ENCODE data around the gene EFHD2. TPM values are rescaled to one million over a fixed set of nuclear protein-coding genes. Genes with fewer than 3 reads are reported as not detected.

The EFHD2 gene
- total and polyA plus RNA-seq, 12 donors: 47.4 to 119 (median 87.9) TPM

GRCh38 chr1:15418806-15419515, 9.3 kb downstream of the EFHD2 start:
- WGBS, 4 donors: 55 to 72% (median 68%) methylated on average over 12 to 18 of the region's 18 CpGs
- peaks cover 0 to 5% of the 10 kb centered on the region in 2 donors for H3K36me3 ChIP-seq (replicated peaks in 1 of 2)
- H3K27ac ChIP-seq: no peak overlapping the region
- DNase-seq: peak in 5 of 7 donors; percentile 22 to 55 (median 41)
- peaks cover 18 to 59% of the 10 kb centered on the region in 2 donors for H3K4me1 ChIP-seq (replicated peaks in 1 of 2)
- TF ChIP-seq, protein P1, sequence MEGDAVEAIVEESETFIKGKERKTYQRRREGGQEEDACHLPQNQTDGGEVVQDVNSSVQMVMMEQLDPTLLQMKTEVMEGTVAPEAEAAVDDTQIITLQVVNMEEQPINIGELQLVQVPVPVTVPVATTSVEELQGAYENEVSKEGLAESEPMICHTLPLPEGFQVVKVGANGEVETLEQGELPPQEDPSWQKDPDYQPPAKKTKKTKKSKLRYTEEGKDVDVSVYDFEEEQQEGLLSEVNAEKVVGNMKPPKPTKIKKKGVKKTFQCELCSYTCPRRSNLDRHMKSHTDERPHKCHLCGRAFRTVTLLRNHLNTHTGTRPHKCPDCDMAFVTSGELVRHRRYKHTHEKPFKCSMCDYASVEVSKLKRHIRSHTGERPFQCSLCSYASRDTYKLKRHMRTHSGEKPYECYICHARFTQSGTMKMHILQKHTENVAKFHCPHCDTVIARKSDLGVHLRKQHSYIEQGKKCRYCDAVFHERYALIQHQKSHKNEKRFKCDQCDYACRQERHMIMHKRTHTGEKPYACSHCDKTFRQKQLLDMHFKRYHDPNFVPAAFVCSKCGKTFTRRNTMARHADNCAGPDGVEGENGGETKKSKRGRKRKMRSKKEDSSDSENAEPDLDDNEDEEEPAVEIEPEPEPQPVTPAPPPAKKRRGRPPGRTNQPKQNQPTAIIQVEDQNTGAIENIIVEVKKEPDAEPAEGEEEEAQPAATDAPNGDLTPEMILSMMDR (IDR thresholded peaks at IDR 0.05): no peak
- TF ChIP-seq POLR2A (IDR thresholded peaks at IDR 0.05): no peak
- intact Hi-C loops (cut with DNase I): no loop called here
- no peaks in the 10 kb centered on the region for H3K9me3 ChIP-seq (replicated peaks in 1 of 3)
- H3K4me3 ChIP-seq: no peak overlapping the region
- H3K27me3 ChIP-seq: no peaks in the 10 kb centered on the region

- Histone ChIP-seq H3K27me3 (no peaks in the 10 kb centered on the region), H3K27ac (peak overlapping the region in 3 of 5 donors; percentile 19 to 47 (median 27)), H3K4me3 (no peak overlapping the region), H3K9me3 (replicated peaks in 1 of 3) (no peaks in the 10 kb centered on the region), H3K36me3 (replicated peaks in 1 of 2) (peaks cover 0 to 4% of the 10 kb centered on the region in 2 donors), H3K4me1 (replicated peaks in 1 of 2) (peaks cover 12 to 49% of the 10 kb centered on the region in 2 donors)
- TF ChIP-seq, protein P1 (IDR thresholded peaks at IDR 0.05): peak in 2 of 6 experiments; percentile 5 to 18
- TF ChIP-seq POLR2A (IDR thresholded peaks at IDR 0.05): no peak
- intact Hi-C loops (cut with DNase I): no loop called here
- DNase-seq: peak in 3 of 7 donors; percentile 22 to 32 (median 31)
- WGBS, 4 donors: 61 to 72% (median 65%) methylated on average over 2 to 8 of the region's 8 CpGs
These were observed 11.3 kb downstream of the EFHD2 start for GRCh38 chr1:15420853-15421465.

DNA sequence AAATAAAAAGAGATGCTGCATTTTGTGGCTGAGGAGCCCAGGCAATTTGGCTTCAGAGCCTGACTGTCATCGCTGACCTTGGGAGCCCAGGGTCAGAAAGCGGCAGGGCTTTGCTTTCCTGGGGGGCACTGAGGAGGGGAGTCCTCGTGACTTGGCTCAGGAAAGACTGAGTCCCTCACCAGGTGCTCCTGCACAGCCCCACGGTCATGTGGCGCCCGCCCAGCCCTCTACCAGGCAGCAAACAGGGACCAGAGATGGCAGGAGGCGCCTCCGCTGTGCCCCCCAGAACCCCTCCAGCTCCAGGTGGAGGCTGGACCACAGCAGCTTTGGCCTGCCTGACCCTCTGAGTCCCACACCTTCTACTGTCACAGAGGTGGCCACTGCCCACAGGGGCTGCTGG, 13.2 kb downstream of the EFHD2 start:
- Histone ChIP-seq H3K4me3 (no peak overlapping the region), H3K27me3 (no peaks in the 10 kb centered on the region), H3K27ac (peak overlapping the region in 3 of 5 donors; percentile 43 to 79 (median 48)), H3K4me1 (replicated peaks in 1 of 2) (peaks cover 13 to 44% of the 10 kb centered on the region in 2 donors), H3K36me3 (replicated peaks in 1 of 2) (peaks cover 0 to 12% of the 10 kb centered on the region in 2 donors), H3K9me3 (replicated peaks in 1 of 3) (no peaks in the 10 kb centered on the region)
- TF ChIP-seq POLR2A (IDR thresholded peaks at IDR 0.05): no peak
- TF ChIP-seq, protein P1 (IDR thresholded peaks at IDR 0.05): no peak
- DNase-seq: peak in 5 of 7 donors; percentile 34 to 56 (median 52)
- WGBS, 4 donors: 60 to 80% (median 67%) methylated on average over 3 to 8 of the region's 8 CpGs
- intact Hi-C loops (cut with DNase I): no loop called here

DNA sequence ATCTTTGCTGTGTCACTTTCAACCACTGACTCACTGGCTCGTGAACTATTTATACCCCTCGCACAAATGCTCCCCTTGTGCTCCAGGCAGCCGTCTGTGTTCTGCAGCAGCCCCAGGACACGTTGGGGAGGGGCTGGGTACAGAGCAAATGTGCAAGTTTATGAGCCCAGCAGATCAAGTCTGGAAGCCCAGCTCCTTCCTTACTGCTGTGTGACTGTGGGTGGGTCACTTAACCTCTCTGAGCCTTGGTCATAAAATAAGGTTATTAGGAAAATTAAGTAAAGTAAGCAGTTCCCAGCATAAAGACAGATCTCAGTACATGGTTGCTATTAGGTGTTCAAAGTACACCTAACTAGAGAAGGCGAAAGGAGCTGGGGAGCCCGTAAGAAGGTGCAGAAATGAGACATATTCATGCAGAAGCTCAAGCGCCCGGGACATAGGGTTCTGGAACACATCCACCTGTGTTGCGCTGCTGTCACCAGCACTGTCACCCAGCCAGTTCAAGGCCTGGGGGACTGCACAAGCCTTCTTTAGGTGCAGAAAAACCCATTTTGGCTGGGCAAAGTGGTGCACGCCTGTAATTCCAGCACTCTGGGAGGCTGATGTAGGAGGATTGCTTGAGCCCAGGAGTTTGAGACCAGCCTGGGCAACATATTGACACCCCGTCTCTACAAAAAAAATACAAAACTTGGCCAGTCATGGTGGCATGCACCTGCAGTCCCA, 13.8 kb downstream of the EFHD2 start:
- WGBS, 4 donors: 81 to 86% (median 82%) methylated on average over 11 of the region's 11 CpGs
- no peak overlapping the region for H3K4me3 ChIP-seq
- peak in 2 of 7 donors; percentile 12 to 32 for DNase-seq
- intact Hi-C loops (cut with DNase I): no loop called here
- peak overlapping the region in 3 of 5 donors; percentile 43 to 79 (median 48) for H3K27ac ChIP-seq
- no peak for TF ChIP-seq POLR2A (IDR thresholded peaks at IDR 0.05)
- TF ChIP-seq, protein P1 (IDR thresholded peaks at IDR 0.05): no peak
- no peaks in the 10 kb centered on the region for H3K27me3 ChIP-seq
- H3K4me1 ChIP-seq (replicated peaks in 1 of 2): peaks cover 13 to 44% of the 10 kb centered on the region in 2 donors
- no peaks in the 10 kb centered on the region for H3K9me3 ChIP-seq (replicated peaks in 1 of 3)
- peaks cover 0 to 14% of the 10 kb centered on the region in 2 donors for H3K36me3 ChIP-seq (replicated peaks in 1 of 2)
